ENCODE data around the gene DNM2. TPM values are rescaled to one million over a fixed set of nuclear protein-coding genes. Genes with fewer than 3 reads are reported as not detected.

Gene DNM2
- polyA plus RNA-seq, 2 of the 4 experiments (the other 2 are of a cell fraction) = 32.9 to 58.5 TPM

DNA sequence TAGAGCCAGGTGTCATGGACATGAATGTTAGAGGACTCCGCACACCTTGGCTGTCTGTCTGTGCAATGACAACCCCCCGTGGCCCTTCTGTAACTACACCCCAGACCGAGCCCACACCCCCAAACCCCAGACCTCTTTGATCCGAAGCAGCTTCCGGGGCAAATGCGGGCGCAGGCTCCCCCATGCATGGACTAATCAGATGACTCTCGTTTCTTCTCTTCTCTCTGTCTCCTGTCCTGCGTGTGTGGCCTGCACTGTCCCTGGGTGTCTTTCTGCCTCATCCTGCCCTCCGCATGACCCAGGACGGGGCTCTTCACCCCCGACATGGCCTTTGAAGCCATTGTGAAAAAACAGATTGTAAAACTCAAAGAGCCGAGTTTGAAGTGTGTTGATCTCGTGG is 79.2 kb downstream of the DNM2 start:
- ChIA-PET CTCF (interaction anchor here (1.3 to 1.6 kb wide), 3 partner anchors 9 to 67 kb away, joined by 3 read pairs; no protein-coding TSS in a partner anchor), POLR2A (no interaction called here)
- TF ChIP-seq GATA3 (IDR thresholded peaks at IDR 0.05; ENCODE audit: borderline replicate concordance) (no peak), EHMT2 (IDR thresholded peaks at IDR 0.05; ENCODE audit: low read depth) (no peak), CBX8 (IDR thresholded peaks at IDR 0.05) (no peak), FOXS1 (CRISPR knock-in tag; IDR thresholded peaks at IDR 0.05) (no peak), CHD4 (IDR thresholded peaks at IDR 0.05; ENCODE audit: borderline replicate concordance) (no peak), CHD2 (IDR thresholded peaks at IDR 0.05; ENCODE audit: low read length, partially characterized antibody) (no peak), HMGXB4 (CRISPR knock-in tag; IDR thresholded peaks at IDR 0.05; ENCODE audit: borderline replicate concordance) (no peak), HES2 (IDR thresholded peaks at IDR 0.05) (no peak), ZC3H11A (IDR thresholded peaks at IDR 0.05) (no peak), USF2 (IDR thresholded peaks at IDR 0.05) (no peak), REST (IDR thresholded peaks at IDR 0.05) (no peak), PHF8 (IDR thresholded peaks at IDR 0.05; ENCODE audit: borderline replicate concordance, low read depth) (no peak), TFCP2L1 (CRISPR knock-in tag; IDR thresholded peaks at IDR 0.05) (no peak), FOSL2 (IDR thresholded peaks at IDR 0.05) (no peak), FOSL2 (CRISPR knock-in tag; IDR thresholded peaks at IDR 0.05) (no peak), PBX3 (IDR thresholded peaks at IDR 0.05) (no peak)
- no peak overlapping the region for H3K4me2 ChIP-seq
- 94% methylated on average over 14 of the region's 14 CpGs for WGBS (ENCODE audit: missing lambda C conversion rate)
- no peak for ATAC-seq
- no peak overlapping the region for H3K4me3 ChIP-seq
- H3K4me1 ChIP-seq = no peaks in the 10 kb centered on the region
- no peak overlapping the region for H3K27ac ChIP-seq
- H3K9me3 ChIP-seq = no peaks in the 10 kb centered on the region
- FAIRE-seq = no peak
- no peak for DNase-seq (ENCODE audit: low read depth in 1 of 2, low spot score in 1 of 2)

DNA sequence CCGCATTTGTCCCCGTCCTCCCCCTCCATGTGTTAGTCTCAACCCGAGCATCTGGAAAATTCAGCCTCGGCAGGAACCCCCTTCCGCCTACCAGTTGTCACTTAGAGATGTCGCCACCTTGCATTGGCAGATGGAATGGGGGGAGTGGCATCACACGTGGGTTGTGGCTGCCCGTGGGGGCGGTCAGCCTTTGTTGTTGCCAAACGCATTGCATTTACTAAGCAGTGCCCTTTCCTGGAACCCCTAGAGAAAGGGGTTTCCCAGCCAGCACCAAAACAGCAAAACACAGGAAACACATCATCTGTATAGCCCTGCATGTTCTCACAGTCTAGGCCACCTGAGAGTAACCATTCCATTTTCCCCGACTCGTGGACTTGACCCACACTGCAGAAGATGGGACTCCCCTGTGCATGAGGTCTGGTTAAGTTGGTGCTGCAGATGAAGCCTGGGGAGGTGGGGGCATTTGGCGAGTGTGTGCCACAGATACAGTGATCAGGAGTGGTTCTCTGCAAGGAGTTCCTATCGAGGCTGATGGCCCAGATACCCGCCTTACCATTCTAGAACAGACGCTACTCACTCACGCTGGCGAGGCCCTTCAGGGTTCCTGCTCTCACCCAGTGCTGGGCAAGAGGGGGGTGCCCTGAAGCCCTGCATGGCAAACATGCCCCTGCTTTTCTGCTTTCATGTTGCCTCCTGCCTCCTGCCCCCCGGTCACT is 79.8 kb downstream of the DNM2 start:
- ATAC-seq = no peak
- TF ChIP-seq HEYL (CRISPR knock-in tag; IDR thresholded peaks at IDR 0.05) = no peak
- TF ChIP-seq JUN (IDR thresholded peaks at IDR 0.05) = no peak
- TF ChIP-seq KDM5A (IDR thresholded peaks at IDR 0.05) = no peak
- TF ChIP-seq ESRRA (IDR thresholded peaks at IDR 0.05; ENCODE audit: borderline replicate concordance, low read length) = no peak
- no peak for TF ChIP-seq EHF (CRISPR knock-in tag; IDR thresholded peaks at IDR 0.05)
- no peak for TF ChIP-seq RFX5 (IDR thresholded peaks at IDR 0.05)
- TF ChIP-seq RCOR1 (IDR thresholded peaks at IDR 0.05; ENCODE audit: low read depth, low read length) = no peak
- TF ChIP-seq PBX3 (IDR thresholded peaks at IDR 0.05) = no peak
- no peak for TF ChIP-seq GATA3 (IDR thresholded peaks at IDR 0.05; ENCODE audit: borderline replicate concordance)
- no peak for TF ChIP-seq MAZ (IDR thresholded peaks at IDR 0.05; ENCODE audit: borderline replicate concordance, low read depth, low read length)
- TF ChIP-seq ZNF302 (CRISPR knock-in tag; IDR thresholded peaks at IDR 0.05) = no peak
- no peak overlapping the region for H3K27ac ChIP-seq
- no peak overlapping the region for H3K4me2 ChIP-seq
- no peaks in the 10 kb centered on the region for H3K9me3 ChIP-seq
- POLR2A ChIA-PET = no interaction called here
- no peaks in the 10 kb centered on the region for H3K4me1 ChIP-seq
- CTCF ChIA-PET = interaction anchor here (1.6 kb wide), 1 partner anchor 8 kb away, joined by 3 read pairs; no protein-coding TSS in a partner anchor
- DNase-seq (ENCODE audit: low read depth in 1 of 2, low spot score in 1 of 2) = no peak
- FAIRE-seq = no peak
- WGBS (ENCODE audit: missing lambda C conversion rate) = 89% methylated on average over 19 of the region's 19 CpGs
- H3K4me3 ChIP-seq = no peak overlapping the region
